Transverse colon (tissue), 4 donors: ENCODE results near the gene TECPR2.

Source experiments
- CTCF ChIP-seq, 5 experiments: fragments of 200-600 bp in 3 of 5; fragments of 450-650 bp in 2 of 5; sonication (generic) in 3 of 5; IDR thresholded peaks; 1 replicate in 2 of 5; 2 replicates in 3 of 5; pipeline ENCODE4 v1.5.1; 2016 to 2017; ENCODE audit warnings: antibody characterized with exemption in 5 of 5, inconsistent platforms in 3 of 5, mild to moderate bottlenecking in 2 of 5, moderate library complexity in 1 of 5
- EP300 ChIP-seq: sonication (generic); formaldehyde crosslinking; IDR thresholded peaks from one replicate; pipeline ENCODE4 v1.6.1; 2017; ENCODE audit warnings: antibody characterized with exemption, low read depth
- POLR2A ChIP-seq: fragments of 450-650 bp; IDR thresholded peaks from one replicate; pipeline ENCODE4 v1.6.1; 2016; ENCODE audit warnings: antibody characterized with exemption, mild to moderate bottlenecking, moderate library complexity
- POLR2AphosphoS5 ChIP-seq, 3 donors: sonication (generic); formaldehyde crosslinking; IDR thresholded peaks; one replicate each; pipeline ENCODE4 v1.6.1; 2016; ENCODE audit warnings: antibody characterized with exemption in 3 of 3

DNA sequence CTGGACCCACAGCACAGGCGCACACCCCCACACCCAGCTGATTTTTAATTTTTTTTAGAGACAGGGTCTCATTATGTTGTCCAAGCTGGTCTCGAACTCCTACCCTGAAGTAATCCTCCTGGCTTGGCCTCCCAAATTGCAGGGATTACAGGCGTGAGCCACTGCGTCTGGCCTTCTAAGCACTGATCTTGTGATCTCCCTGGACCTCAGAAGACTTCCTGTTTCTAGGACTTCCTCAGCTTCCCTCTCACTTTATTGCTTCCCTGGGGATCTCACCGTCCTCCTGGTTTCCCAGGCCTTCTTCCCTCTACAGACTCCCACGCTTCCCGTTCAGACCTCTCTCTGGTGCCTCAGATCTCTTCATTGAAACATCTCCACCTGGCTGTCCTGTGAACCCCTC lies 29.4 kb upstream of the TECPR2 start:
- TF ChIP-seq CTCF (IDR thresholded peaks at IDR 0.05) = no peak
- no peak for TF ChIP-seq EP300
- TF ChIP-seq POLR2AphosphoS5 (IDR thresholded peaks at IDR 0.05) = no peak
- TF ChIP-seq POLR2A = no peak
